ENCODE measurements around the gene CEMIP2.

CEMIP2 gene

DNA sequence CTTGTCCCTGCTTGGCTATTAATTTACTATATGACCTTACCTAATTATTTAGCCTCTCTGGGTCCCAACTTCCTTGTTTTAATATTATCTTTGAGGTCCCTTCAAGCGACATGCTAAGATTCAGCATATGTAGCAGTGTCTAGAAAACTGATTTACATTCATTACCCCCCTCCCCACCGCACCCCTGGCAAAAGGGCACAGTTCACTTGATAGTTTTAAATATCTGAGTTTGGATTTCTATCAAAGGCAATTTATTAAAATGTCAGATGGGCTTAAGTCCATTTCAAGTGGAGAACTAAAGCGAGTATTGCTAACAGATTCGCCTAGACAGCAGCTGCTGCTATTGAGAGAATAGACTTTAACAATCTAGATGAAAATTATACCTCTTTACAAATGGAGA is 3.9 kb downstream of the CEMIP2 start:
- Histone ChIP-seq H3K4me3 (replicated peaks; ENCODE audit: insufficient read depth, low read length) (no peak overlapping the region), H3K27ac (replicated peaks) (no peak overlapping the region)

GRCh38 chr9:71763832-71764231 is 4.5 kb downstream of the CEMIP2 start:
- no peak overlapping the region for H3K27ac ChIP-seq (replicated peaks)
- peaks cover 10% of the 10 kb centered on the region for H3K27me3 ChIP-seq (ENCODE audit: insufficient read depth, poor library complexity, severe bottlenecking)
- no peak overlapping the region for H3K4me3 ChIP-seq (replicated peaks; ENCODE audit: insufficient read depth, low read length)
- no peak for DNase-seq (ENCODE audit: low read depth in 1 of 2, low spot score in 1 of 2)
- TF ChIP-seq CTCF (IDR thresholded peaks at IDR 0.05; ENCODE audit: insufficient read depth, low read length) (no peak), SPI1 (IDR thresholded peaks at IDR 0.05; ENCODE audit: borderline replicate concordance, low read depth) (no peak), POLR2AphosphoS5 (IDR thresholded peaks at IDR 0.05; ENCODE audit: low read depth) (no peak), GABPA (IDR thresholded peaks at IDR 0.05; ENCODE audit: low read depth) (no peak)
- TF ChIP-seq, protein P1, sequence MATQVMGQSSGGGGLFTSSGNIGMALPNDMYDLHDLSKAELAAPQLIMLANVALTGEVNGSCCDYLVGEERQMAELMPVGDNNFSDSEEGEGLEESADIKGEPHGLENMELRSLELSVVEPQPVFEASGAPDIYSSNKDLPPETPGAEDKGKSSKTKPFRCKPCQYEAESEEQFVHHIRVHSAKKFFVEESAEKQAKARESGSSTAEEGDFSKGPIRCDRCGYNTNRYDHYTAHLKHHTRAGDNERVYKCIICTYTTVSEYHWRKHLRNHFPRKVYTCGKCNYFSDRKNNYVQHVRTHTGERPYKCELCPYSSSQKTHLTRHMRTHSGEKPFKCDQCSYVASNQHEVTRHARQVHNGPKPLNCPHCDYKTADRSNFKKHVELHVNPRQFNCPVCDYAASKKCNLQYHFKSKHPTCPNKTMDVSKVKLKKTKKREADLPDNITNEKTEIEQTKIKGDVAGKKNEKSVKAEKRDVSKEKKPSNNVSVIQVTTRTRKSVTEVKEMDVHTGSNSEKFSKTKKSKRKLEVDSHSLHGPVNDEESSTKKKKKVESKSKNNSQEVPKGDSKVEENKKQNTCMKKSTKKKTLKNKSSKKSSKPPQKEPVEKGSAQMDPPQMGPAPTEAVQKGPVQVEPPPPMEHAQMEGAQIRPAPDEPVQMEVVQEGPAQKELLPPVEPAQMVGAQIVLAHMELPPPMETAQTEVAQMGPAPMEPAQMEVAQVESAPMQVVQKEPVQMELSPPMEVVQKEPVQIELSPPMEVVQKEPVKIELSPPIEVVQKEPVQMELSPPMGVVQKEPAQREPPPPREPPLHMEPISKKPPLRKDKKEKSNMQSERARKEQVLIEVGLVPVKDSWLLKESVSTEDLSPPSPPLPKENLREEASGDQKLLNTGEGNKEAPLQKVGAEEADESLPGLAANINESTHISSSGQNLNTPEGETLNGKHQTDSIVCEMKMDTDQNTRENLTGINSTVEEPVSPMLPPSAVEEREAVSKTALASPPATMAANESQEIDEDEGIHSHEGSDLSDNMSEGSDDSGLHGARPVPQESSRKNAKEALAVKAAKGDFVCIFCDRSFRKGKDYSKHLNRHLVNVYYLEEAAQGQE (IDR thresholded peaks at IDR 0.05; ENCODE audit: insufficient replicate concordance, low read depth) = no peak

More for the DNA sequence above, 3.9 kb downstream of the CEMIP2 start:
- DNase-seq (ENCODE audit: low read depth in 1 of 2, low spot score in 1 of 2) = no peak
- H3K27me3 ChIP-seq (ENCODE audit: insufficient read depth, poor library complexity, severe bottlenecking) = peaks cover 14% of the 10 kb centered on the region
- TF ChIP-seq CTCF (IDR thresholded peaks at IDR 0.05; ENCODE audit: insufficient read depth, low read length) (no peak), SPI1 (IDR thresholded peaks at IDR 0.05; ENCODE audit: borderline replicate concordance, low read depth) (no peak), GABPA (IDR thresholded peaks at IDR 0.05; ENCODE audit: low read depth) (no peak), POLR2AphosphoS5 (IDR thresholded peaks at IDR 0.05; ENCODE audit: low read depth) (no peak)
- TF ChIP-seq, protein P1 (IDR thresholded peaks at IDR 0.05; ENCODE audit: insufficient replicate concordance, low read depth) = no peak

DNA sequence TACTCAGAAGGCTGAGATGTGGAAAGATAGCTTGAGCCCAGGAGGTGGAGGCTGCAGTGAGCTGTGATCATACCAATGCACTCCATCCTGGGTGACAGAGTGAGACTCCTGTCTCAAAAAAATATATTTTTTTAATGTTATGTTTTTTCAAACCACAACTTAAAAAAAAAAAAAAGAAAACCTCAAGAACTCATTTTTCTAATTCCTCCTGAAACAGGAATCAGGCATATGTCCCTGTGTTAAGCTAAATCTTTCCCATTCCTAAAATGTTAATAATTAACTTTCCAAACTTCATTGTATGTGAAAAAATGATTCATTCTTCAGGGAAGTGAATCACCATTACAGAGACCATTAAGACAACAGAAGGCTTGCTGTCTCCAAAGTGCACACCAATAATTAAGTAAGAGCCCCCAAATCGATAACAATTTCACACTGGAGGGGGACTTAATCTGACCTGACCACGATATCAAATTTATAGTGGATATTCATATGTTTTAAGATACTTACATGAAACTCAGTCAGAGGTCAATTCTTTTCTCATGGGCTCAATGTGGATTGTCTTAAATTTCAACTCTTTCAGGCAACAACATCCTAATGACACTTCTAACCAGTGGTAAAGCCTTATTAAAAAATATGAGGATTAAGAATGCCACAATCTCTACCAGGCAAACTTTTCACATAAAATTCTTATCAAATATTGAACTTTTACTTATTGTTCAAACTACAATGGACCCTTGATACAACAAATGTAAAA is 5.2 kb downstream of the CEMIP2 start:
- no peak for TF ChIP-seq POLR2AphosphoS5 (IDR thresholded peaks at IDR 0.05; ENCODE audit: low read depth)
- TF ChIP-seq CTCF (IDR thresholded peaks at IDR 0.05; ENCODE audit: insufficient read depth, low read length) = no peak
- TF ChIP-seq, protein P1 (IDR thresholded peaks at IDR 0.05; ENCODE audit: insufficient replicate concordance, low read depth) = no peak
- TF ChIP-seq SPI1 (IDR thresholded peaks at IDR 0.05; ENCODE audit: borderline replicate concordance, low read depth) = no peak
- no peak for TF ChIP-seq GABPA (IDR thresholded peaks at IDR 0.05; ENCODE audit: low read depth)
- no peak overlapping the region for H3K27ac ChIP-seq (replicated peaks)
- H3K4me3 ChIP-seq (replicated peaks; ENCODE audit: insufficient read depth, low read length) = no peak overlapping the region
- no peak for DNase-seq (ENCODE audit: low read depth in 1 of 2, low spot score in 1 of 2)
- peaks cover 10% of the 10 kb centered on the region for H3K27me3 ChIP-seq (ENCODE audit: insufficient read depth, poor library complexity, severe bottlenecking)

Data from HL-60 (cell line).